ENCODE measurements around the gene ABO.
"Not testable (repeated sequence)": the region's sequence is repeated elsewhere in the genome, so short reads cannot be mapped to it uniquely, and the experiment has no call there.

Gene ABO

DNA sequence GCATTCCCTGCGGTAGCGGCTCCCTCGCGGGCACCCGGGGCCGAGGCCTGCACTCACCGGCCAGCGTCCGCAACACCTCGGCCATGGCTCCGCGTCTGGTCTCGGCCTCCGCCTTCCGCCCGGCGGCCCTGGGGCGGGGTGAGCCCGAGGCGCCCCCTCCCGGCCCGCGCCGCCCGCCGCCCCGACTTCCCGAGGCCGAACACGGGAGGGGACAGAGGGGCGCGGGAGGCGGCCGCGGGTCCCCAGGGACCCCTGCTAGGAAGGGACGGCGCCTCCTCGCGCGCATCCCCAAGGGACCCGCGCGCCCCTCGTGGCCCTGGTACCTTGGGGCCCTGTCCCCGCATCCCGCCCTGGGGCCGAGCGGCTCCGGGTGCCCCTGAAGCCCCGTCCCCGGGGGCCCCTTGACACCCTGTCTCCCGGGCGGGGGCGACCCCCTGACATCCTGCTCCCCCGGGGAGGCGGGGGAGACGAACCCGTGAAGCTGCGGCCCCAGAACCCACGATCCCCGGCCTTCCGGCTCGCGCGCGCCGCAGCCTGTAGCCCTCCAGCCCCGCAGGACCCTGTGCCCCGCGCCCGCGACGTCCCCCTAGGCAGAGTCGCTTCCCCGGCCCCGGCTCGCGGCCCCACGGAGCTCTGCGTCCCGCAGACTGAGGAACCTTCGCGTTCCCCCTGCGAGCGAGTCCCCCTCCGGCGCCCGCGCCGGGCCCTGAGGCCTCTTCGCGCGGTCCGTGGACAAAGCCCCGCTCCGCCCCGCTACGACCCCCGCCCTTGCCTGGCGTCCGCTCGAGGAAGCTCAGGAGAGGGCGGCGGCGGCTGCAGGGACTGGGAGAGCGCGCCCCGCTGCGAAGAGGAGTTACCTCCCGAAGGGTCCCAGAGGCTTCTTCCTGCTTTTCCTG is at the start of gene ABO:
TSS of gene ABO (minus strand) at position 97 of the 896 bp plus-strand sequence.
- no peak for DNase-seq

DNA sequence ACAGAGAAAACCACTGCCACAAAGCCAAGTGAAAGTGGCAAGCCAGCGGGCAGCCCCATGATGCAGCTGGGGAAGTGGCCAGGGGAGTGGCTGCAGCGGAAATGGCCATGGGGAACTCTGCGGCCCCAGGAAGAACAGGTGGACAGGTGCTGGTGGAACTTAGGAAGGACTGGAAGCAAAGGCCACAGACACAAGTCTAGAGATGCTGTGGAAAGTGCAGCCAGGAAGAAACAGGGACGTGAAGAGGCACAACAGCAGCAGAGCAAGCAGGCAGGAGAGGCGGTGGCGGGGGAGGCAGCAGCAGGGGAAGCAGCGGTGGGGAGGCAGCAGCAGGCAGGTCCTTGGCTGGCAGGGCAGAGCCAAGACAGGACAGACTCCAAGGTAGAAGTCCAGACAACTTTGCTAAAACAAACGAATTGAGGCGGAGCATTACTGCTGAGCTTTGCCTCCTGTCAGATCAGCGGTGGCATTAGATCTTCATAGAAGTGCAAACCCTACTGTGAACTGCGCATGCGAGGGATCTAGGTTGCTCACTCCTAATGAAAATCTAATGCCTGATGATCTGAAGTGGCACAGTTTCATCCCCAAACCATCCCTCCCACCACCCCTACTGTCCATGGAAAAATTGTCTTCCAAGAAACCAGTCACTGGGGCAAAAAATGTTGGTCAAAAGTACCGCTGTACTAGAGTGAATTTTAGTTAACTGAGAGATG is 49.1 kb upstream of the ABO start:
- no peak for DNase-seq

DNA sequence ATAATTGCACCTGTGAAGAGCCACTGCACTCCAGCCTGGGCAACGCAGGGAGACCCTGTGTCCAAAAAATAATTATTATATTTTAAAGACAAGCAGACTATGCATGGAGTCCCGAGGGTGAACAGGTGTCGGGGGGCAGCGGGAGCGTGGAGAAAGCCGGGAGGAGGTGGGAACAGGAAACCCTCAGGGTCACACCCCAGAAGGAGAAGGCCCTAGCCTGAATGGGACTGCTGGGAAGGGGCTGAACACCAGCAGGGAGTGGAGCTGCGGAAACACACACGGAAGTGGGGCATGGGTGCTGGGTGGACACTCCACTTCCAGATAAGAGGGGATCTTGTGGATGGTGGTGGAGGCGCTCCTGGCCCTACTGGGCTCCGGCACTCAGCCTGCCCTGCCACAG is 48.2 kb upstream of the ABO start:
- no peak for DNase-seq

- DNase-seq, result no peak
Measured at GRCh38 chr9:133322701-133323100, 47.7 kb upstream of the ABO start.

- no peak for DNase-seq
Measured at GRCh38 chr9:133321411-133321935, 46.5 kb upstream of the ABO start.

- DNase-seq, result no peak
Measured at GRCh38 chr9:133320421-133320881, 45.5 kb upstream of the ABO start.

- not testable (repeated sequence) for DNase-seq
Measured at GRCh38 chr9:133317551-133317950, 42.5 kb upstream of the ABO start.

DNA sequence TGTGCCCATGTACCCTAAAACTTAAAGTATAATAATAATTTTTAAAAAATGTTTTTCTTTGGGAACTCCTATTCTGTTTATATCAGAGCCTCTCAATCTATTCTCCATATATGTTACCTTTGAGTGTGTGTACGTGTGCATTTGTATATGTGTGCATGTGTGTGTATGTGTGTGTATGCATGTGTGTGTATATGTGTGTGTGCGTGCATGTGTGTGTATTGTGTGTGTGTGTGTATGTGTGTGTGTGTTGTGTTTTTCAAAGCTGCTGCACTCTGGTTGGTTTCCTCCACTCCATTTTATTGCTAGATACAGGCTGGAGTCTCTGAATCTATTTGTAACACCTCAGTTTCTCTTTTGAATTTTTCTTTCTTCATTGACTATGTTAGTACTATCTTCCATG is 41.0 kb upstream of the ABO start:
- no peak for DNase-seq

DNA sequence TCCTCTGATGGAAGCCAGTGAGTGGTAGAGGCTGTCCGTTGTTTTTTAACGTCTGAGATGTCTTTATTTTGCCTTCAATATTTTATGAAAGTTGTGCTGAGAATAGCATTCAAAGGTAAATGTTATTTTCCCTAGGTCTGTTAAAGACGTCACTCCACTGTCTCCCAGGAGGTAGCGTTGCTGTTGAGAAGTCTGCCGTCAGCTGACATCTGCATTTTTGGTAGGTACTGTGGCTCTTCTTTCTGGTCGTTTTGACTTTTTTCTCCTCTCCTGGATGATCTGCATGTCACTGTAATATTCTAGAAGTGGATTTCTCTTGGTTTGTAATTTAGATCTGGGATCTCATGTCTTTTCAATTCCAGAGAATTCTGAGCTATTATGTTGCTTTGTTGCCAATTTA is 34.6 kb upstream of the ABO start:
- DNase-seq, result no peak

GRCh38 chr9:133307301-133307700 is 32.3 kb upstream of the ABO start:
- DNase-seq, result no peak

DNA sequence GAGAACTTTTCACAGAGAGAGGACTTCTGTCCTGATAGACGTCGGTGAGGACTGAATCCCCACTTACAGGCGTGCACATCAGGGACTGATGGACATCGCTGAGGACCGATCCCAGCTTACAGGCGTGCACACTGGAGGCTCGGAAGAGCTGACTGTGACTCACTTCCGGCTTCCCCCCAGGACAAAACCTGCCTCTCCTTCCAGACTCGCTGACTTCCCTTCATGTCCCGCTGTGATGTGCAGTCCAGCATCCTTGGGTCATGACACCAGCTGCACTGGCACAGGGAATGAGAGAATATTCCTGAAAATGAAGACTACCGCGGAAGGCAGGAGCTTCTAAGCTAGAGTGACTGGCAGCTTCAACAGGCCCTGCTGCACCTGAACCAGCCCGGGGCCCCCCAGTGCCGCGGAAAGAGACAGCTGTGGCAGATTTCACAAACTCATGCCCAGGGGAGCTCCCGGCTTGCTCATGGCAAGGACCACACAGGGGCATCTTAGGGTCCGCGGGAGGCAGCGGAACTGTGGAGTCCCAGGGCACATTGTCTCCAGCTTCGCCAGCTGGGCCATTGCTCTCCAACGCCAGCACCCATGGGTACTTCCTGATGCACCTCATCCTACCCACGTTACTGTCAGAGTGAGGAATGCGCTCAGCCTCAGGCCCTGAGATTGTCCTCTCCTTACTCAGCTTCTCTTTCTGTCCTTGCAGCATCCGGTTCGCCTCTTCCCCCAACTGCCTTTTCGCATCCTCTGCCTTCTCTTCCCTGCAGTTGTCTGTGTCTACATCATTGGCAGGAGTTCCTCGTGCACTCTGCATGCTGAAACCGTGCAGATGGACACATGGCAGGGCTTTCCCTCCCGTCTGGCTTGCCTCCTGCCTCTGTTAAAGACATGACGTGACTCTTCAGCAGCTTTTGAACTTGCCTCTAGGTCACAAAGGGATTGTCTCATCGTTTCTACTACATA is 31.5 kb upstream of the ABO start:
- DNase-seq, result no peak

GRCh38 chr9:133305731-133306130 is 30.7 kb upstream of the ABO start:
- no peak for DNase-seq

GRCh38 chr9:133304477-133305377 is 29.7 kb upstream of the ABO start:
- DNase-seq, result no peak

DNA sequence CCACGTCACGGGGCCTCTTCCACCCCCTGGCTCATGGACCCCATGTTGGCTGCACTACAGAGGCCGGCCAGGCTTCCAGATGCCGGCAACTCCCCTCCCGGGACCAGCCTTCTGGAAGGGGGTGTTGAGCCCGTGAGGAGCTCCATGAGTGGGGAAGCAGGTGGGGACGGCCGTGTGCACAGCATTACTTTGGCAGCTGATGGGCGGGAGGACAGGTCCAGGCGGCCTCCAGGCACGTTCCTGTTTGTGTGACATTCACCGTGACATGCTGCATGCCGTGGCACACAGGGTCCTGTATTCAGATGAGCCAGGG is 29.1 kb upstream of the ABO start:
- no peak for DNase-seq

DNA sequence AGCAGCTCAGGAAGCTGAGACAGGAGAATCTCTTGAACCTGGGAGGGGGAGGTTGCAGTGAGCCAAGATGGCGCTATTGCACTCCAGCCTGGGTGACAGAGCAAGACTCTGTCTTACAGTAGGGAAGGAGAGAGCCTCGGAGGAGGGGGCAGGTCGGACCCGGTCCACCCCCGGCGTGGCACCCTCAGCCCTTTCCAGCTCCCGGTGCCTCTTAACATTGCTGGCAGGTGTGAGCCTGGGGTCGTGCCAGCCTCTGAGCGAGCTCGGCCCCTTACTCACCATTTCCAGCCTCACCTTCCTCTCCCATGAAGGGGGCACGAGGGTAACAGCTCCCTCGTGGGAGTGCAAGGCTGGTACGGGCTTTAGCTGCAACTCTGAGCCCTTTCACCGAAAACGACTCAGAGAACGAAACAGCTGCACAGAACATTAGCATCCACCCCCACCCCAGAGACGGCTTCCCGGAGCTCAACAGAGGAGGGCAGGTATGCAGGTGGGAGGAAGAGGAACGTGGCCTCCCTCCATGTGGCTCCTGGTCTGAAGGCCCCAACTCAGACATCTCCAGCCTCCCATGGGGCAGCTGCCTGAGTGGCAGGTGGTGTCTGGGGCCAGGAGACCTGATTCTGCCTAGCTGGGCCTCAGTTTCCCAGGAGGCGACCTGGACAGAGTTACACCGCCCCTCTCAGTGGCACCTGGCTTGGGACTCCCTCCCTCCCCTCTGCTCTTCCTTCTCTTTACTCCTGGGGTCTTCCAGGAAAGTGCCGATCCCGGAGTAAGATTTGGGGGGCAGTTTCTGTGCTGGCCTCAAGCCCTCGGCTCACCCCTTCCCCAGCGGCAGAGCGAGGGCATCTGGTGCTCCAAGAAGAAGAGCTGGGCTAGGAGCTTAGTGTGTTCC is 28.5 kb upstream of the ABO start:
- no peak for DNase-seq

- no peak for DNase-seq
Measured at GRCh38 chr9:133301253-133302230, 26.5 kb upstream of the ABO start.

GRCh38 chr9:133299996-133300395 is 25.0 kb upstream of the ABO start:
- DNase-seq, result not testable (repeated sequence)

GRCh38 chr9:133294257-133294656 is 19.3 kb upstream of the ABO start:
- no peak for DNase-seq

GRCh38 chr9:133290751-133291302 is 15.8 kb upstream of the ABO start:
- DNase-seq, result no peak

Data from activated CD4-positive, alpha-beta T cell treated with anti-CD3 and anti-CD28 coated beads, Interleukin-2, Interleukin-6, amounts not matched to agents 100 ng/mL and 50 ng/mL, durations not matched to agents 16 hours and 8 hours (primary cell).